ENCODE data around the gene RDX.
A peak's percentile ranks its signal among the peaks of the same experiment; 100 is the strongest.

RDX gene

GRCh38 chr11:110158317-110159200, 137.9 kb downstream of the RDX start:
- Histone ChIP-seq H3K27me3 (no peaks in the 10 kb centered on the region), H3K36me3 (peaks cover 25 to 87% (median 71%) of the 10 kb centered on the region in 11 experiments; a peak in 21 of 22 replicates), H3K27ac (no peak overlapping the region), H3K4me2 (no peak overlapping the region), H4K20me1 (no peaks in the 10 kb centered on the region), H3K9me3 (replicated peaks in 1 of 11) (no peaks in the 10 kb centered on the region), H3K9ac (no peak overlapping the region), H3K4me1 (peaks cover 0 to 5% (median 0%) of the 10 kb centered on the region in 10 experiments; a peak in 1 of 20 replicates), H3K4me3 (no peak overlapping the region)
- no peak for TF ChIP-seq Cebpa-rat (IDR thresholded peaks at IDR 0.05)

GRCh38 chr11:110156503-110156902, 139.9 kb downstream of the RDX start:
- no peak overlapping the region for H3K27ac ChIP-seq
- H4K20me1 ChIP-seq = no peaks in the 10 kb centered on the region
- peaks cover 0 to 5% (median 0%) of the 10 kb centered on the region in 10 experiments; a peak in 1 of 20 replicates for H3K4me1 ChIP-seq
- no peak overlapping the region for H3K9ac ChIP-seq
- H3K27me3 ChIP-seq = no peaks in the 10 kb centered on the region
- no peak overlapping the region for H3K4me2 ChIP-seq
- H3K9me3 ChIP-seq (replicated peaks in 1 of 11) = no peaks in the 10 kb centered on the region
- peaks cover 22 to 78% (median 61%) of the 10 kb centered on the region in 11 experiments; a peak in 21 of 22 replicates for H3K36me3 ChIP-seq
- TF ChIP-seq Cebpa-rat (IDR thresholded peaks at IDR 0.05) = no peak
- no peak overlapping the region for H3K4me3 ChIP-seq

DNA sequence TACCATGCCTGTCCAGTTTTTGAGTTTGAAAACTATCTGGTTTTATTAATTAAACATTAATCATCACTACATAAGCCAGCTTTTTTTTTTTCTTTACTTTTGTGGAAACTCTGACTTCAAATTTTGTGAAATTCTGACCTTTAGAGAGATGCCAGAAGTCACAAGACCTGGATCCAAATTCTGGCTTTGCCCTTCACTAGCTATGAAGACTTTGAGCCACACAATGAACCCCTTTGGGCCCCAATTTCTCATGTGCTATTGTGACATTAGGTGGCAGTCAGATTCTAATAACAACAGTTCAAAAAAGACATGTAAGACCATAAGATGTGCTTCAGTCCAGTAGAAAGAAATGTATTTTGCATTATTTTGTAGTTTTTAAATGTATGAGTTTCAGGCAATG, 142.9 kb downstream of the RDX start:
- Histone ChIP-seq H3K4me2 (no peak overlapping the region), H3K27me3 (no peaks in the 10 kb centered on the region), H4K20me1 (peaks cover 0 to 3% (median 0%) of the 10 kb centered on the region in 11 experiments; a peak in 3 of 22 replicates), H3K9ac (no peak overlapping the region), H3K36me3 (peaks cover 3 to 54% (median 36%) of the 10 kb centered on the region in 11 experiments; a peak in 19 of 22 replicates), H3K4me1 (peaks cover 0 to 14% (median 8%) of the 10 kb centered on the region in 10 experiments; a peak in 16 of 20 replicates), H3K4me3 (no peak overlapping the region), H3K27ac (no peak overlapping the region), H3K9me3 (replicated peaks in 1 of 11) (no peaks in the 10 kb centered on the region)
- TF ChIP-seq Cebpa-rat (IDR thresholded peaks at IDR 0.05) = no peak

GRCh38 chr11:110152199-110152598, 144.2 kb downstream of the RDX start:
- peaks cover 3 to 42% (median 29%) of the 10 kb centered on the region in 11 experiments; a peak in 17 of 22 replicates for H3K36me3 ChIP-seq
- H3K4me1 ChIP-seq = peaks cover 0 to 25% (median 15%) of the 10 kb centered on the region in 10 experiments; a peak in 16 of 20 replicates
- H3K27me3 ChIP-seq = no peaks in the 10 kb centered on the region
- no peak overlapping the region for H3K4me2 ChIP-seq
- H3K4me3 ChIP-seq = no peak overlapping the region
- H3K27ac ChIP-seq = no peak overlapping the region
- no peaks in the 10 kb centered on the region for H3K9me3 ChIP-seq (replicated peaks in 1 of 11)
- no peak for TF ChIP-seq Cebpa-rat (IDR thresholded peaks at IDR 0.05)
- H4K20me1 ChIP-seq = peaks cover 0 to 3% (median 0%) of the 10 kb centered on the region in 11 experiments; a peak in 3 of 22 replicates
- no peak overlapping the region for H3K9ac ChIP-seq

GRCh38 chr11:110148775-110149744, 147.4 kb downstream of the RDX start:
- TF ChIP-seq Cebpa-rat (IDR thresholded peaks at IDR 0.05) = no peak
- H3K4me3 ChIP-seq = no peak overlapping the region
- no peaks in the 10 kb centered on the region for H3K27me3 ChIP-seq
- peaks cover 3 to 50% (median 34%) of the 10 kb centered on the region in 11 experiments; a peak in 20 of 22 replicates for H3K36me3 ChIP-seq
- peaks cover 4 to 20% (median 16%) of the 10 kb centered on the region in 10 experiments; a peak in 16 of 20 replicates for H3K4me1 ChIP-seq
- H3K9me3 ChIP-seq (replicated peaks in 1 of 11) = peaks cover 0 to 12% (median 5%) of the 10 kb centered on the region in 11 experiments; a peak in 9 of 22 replicates
- H4K20me1 ChIP-seq = peaks cover 0 to 3% (median 0%) of the 10 kb centered on the region in 11 experiments; a peak in 3 of 22 replicates
- H3K27ac ChIP-seq = peak overlapping the region in 2 of 11 experiments; percentile 27 to 32; a peak in 1 of 22 replicates
- peak overlapping the region in 10 of 11 experiments; percentile 1 to 69 (median 33); a peak in 13 of 22 replicates for H3K4me2 ChIP-seq
- H3K9ac ChIP-seq = no peak overlapping the region

- no peaks in the 10 kb centered on the region for H3K27me3 ChIP-seq
- H3K4me1 ChIP-seq = peaks cover 4 to 20% (median 16%) of the 10 kb centered on the region in 10 experiments; a peak in 16 of 20 replicates
- no peak overlapping the region for H3K4me3 ChIP-seq
- H3K27ac ChIP-seq = peak overlapping the region in 4 of 11 experiments; percentile 3 to 32 (median 20); a peak in 3 of 22 replicates
- H3K36me3 ChIP-seq = peaks cover 3 to 48% (median 30%) of the 10 kb centered on the region in 11 experiments; a peak in 20 of 22 replicates
- no peak overlapping the region for H3K9ac ChIP-seq
- H4K20me1 ChIP-seq = peaks cover 0 to 3% (median 0%) of the 10 kb centered on the region in 11 experiments; a peak in 3 of 22 replicates
- peaks cover 0 to 16% (median 6%) of the 10 kb centered on the region in 11 experiments; a peak in 9 of 22 replicates for H3K9me3 ChIP-seq (replicated peaks in 1 of 11)
- TF ChIP-seq Cebpa-rat (IDR thresholded peaks at IDR 0.05) = no peak
- H3K4me2 ChIP-seq = peak overlapping the region in 10 of 11 experiments; percentile 1 to 69 (median 33); a peak in 13 of 22 replicates
Observed at GRCh38 chr11:110147962-110148709, 148.3 kb downstream of the RDX start.

GRCh38 chr11:110141812-110142211, 154.6 kb downstream of the RDX start:
- Histone ChIP-seq H3K9ac (no peak overlapping the region), H3K9me3 (replicated peaks in 1 of 11) (peaks cover 0 to 42% (median 27%) of the 10 kb centered on the region in 11 experiments; a peak in 17 of 22 replicates), H3K36me3 (peaks cover 9 to 85% (median 65%) of the 10 kb centered on the region in 11 experiments; a peak in 21 of 22 replicates), H4K20me1 (no peaks in the 10 kb centered on the region), H3K4me1 (0 out of 20 replicates have a peak, but pooled peaks cover 0 to 4% (median 0%) of the 10 kb centered on the region in 10 experiments), H3K27me3 (no peaks in the 10 kb centered on the region), H3K4me3 (no peak overlapping the region), H3K4me2 (no peak overlapping the region), H3K27ac (no peak overlapping the region)
- TF ChIP-seq Cebpa-rat (IDR thresholded peaks at IDR 0.05) = no peak
